Measurements from ENCODE around the gene FBLN1.
"Not testable (repeated sequence)": the region's sequence is repeated elsewhere in the genome, so short reads cannot be mapped to it uniquely, and the experiment has no call there.

The FBLN1 gene

DNA sequence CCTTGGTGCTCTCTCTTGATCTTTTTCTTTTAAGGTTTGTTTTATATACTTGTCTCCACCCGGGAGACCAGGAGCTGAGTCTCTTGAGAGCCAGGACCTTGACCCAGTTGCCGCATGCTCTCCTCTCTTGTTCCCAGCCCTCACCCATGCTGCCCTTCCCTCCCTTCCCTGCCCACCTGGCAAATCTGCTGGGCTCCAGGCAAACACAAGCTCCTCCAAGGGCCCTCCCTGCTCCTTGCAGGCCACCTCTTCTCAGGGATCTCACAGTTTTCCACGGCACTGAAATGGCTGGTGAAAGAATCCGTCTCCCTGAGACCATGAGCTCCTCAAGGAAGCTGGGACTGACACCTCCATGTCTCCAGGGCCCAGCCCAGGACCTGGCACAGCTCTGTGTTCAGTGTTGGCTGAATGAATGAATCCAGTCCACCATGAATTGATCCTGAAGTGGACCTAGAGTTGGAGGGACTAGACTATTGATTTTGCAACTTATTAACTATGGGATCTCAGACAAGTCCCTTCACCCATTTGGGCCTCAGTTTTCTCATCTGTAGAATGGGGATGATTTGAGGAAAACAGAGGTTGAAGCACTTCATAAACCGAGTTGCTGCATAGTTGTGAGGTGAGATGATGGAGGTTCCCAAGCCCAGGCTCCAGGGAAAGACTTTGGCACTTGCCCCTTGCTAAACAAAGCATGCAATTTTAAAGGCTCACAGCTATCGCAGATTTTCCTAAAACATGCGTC is 25.1 kb upstream of the FBLN1 start:
- DNase-seq, result no peak

DNA sequence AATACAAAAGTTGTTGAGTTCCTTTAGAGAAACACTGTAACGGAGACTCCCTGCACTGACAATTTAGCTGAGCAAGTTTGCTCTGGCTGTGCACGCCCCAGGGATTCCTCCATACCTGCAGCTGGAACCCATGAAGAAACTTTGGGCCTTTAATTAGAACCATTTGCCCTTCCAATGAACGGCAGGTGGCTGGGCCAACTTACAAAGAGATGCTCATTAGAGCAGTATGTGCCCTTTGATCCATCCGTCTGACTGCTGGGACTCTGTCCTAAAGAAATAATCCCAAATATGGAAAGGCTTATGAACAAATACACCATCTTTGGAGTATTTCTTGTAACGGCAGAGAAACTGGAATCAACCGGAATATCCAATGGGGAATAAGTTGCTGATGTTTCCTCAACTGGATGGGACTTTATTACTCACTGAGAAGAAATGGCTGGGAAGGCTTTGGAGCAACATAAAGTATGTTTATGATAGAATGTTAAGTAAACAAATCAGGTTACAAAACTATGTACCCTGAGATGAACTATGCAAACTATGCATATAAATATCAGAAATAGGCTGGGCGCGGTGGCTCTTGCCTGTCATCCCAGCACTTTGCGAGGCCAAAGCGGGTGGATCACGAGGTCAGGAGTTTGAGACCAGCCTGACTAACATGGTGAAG is 24.4 kb upstream of the FBLN1 start:
- DNase-seq, result no peak

DNA sequence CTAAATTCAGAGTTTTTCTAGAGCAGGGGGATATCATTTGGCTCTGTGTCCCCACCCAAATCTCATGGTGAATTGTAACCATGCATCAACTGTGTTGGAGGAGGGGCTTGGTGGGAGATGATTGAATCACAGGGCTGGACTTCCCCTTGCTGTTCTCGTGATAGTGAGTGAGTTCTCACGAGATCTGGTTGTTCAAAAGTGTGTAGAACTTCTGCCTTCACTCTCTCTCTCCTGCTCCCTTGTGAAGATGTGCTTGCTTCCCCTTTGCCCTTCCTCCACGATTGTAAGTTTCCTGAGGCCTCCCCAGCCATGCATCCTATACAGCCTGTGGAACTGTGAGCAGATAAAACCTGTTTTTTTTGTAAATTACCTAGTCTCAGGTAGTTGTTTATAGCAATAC is 22.0 kb upstream of the FBLN1 start:
- DNase-seq, result no peak

DNA sequence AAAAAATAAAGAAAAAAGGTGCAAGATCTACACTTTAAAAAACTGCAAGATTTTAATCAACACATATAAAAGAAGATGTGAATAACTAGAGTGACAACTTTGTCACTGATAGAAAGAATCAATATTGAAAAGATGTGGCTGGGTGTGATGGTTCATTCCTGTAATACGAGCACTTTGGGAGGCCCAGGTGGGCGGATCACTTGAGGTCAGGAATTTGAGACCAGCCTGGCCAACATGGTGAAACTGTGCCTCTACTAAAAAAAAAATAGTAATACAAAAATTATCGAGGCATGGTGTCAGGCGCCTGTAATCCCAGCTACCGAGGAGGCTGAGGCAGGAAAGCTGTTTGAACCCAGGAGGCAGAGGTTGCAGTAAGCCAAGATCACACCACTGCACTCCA is 21.0 kb upstream of the FBLN1 start:
- no peak for DNase-seq

DNA sequence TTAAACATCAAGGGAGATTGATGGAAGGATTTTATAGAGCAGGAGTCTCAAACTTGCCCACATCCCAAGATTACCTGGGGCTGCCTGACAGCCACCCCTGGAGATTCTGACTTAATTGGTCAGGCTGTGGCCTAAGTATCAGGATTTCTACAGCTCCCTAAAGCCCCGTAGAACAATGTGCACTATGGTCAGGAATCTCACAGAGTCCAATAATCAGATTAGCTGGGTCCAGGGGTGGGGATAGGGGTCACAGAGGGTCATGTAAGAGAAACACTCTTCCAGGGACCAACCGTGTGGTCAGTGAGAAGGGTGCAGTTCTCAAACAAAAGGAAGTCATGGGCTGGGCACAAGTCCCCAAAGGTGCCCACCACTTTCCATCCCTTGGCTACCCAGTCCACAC is 20.5 kb upstream of the FBLN1 start:
- no peak for DNase-seq

DNA sequence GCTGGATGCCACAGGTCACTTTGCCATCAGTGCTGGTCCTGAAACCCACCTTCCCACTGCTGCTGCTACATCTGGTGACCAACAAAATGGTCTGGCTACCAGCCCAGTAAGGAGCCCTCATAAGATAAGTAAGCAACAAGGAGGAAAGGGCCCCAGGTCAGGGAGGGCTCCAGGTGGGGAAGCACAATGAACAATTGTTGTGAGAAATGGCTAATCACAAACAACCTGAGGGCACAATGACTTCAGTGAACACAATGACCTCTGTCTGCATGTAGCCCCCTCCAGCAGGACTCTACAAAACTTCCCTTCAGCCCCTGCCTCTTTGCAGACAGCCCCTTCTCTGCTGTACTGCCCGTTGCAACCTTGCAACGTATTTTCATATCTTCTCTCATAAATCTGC is 19.4 kb upstream of the FBLN1 start:
- no peak for DNase-seq

DNA sequence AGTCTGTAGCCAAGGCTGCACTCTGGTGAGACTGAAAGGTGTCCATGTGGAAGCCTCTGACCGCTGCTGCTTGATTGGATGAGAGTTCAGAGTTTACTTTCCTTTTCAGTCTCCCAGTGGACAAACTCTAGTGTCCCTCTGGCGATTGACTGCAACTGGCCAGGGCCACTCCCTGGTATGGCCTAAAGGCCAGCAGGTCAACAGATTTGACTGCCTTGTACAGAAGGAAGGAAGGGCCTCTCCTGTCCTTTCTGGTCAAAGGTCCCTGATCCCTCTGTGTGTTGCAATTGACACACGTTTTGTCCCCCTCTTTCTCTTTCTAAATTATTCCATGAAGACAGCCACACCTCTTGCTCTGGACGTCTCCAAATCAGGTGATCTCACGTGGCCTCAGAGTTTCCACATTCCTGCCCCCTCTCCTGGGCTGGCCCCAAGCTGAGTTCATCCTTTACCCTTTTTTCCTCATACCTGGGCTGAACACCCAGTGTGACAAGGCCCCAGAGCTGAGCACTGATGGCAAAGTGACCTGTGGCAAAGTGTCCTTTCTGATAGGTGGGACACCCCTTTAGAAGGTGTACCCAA is 18.7 kb upstream of the FBLN1 start:
- no peak for DNase-seq

DNA sequence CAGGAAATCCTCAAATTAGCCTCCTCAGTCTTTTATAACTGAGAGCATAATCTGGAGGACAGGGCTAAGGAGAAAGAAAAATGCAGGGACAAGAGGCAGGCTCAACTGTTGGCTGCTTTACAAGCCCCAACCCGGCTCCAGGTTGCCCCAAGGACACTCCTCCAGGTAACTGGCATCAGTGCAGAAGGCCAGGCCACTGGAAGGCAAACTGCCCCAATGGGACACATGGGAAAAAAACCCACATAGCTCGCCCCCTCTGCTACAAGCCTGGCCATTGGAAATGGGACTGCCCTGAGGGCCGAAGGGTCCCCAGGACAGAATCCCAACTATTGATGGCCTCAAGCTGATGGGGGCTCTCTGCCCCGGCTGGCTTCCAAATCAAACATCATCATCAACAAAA is 17.9 kb upstream of the FBLN1 start:
- DNase-seq, result no peak

DNA sequence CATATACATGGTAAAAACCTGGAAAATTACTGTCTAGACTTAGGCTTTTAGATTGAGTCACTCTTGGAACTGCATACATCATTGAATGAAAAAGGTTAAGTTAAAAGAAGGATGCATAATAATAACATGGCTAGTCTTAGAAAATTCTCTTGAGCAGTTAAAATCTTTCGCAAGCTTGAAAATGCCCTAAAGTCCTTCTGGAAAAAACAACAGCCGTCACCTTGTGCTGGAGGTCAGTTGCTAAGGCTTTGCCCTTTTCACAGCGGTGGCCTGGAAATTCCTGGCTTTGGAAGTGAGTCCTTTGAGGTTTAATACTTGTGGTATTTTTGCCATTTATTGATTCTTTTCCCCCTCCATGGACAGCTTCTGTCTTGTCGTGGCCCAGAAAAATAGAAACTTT is 17.4 kb upstream of the FBLN1 start:
- DNase-seq, result no peak

DNA sequence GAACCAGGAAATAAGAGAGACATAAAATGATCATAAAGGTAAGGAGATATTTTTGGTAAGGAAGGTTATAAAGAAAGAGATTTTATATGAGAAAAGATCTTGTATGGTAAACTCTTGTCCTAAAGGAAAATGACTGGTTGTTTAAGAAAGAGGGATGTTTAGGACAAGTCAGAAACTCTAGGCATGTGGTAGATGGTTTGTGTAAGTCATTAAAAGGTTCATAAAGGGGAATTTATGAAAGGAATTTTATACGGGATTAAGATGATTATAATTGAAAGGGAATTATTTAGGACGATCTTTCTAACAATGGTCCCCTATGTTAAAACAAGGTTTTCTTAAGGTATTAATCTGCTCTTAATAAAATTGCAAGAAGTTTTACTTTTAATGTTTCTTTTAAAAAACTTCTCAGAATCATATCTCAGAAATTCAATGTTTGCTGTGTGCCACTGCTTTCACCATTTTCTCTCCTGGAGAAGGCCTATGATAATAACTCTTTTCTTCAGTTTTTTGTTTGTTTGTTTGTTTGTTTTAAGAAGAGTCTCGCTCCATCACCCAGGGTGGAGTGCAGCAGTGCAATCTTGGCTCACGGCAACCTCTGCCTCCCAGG is 13.8 kb upstream of the FBLN1 start:
- DNase-seq, result no peak

DNA sequence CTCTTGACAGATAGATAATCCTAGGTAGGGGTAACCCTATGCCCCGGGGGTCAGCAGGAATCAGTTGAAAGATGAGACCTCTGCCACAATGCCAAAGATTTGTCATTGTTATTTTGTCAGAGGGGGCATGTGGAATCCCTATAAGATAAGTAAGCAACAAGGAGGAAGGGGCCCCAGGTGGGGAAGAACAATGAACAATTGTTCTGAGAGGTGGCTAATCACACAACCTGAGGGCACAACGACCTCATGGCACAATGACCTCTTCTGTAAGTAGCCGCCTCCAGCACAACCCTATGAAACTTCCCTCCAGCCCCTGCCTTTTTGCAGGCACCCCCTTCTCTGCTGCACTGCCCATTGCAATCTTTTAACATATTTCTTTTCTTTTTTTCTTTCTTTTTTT is 11.8 kb upstream of the FBLN1 start:
- no peak for DNase-seq

DNA sequence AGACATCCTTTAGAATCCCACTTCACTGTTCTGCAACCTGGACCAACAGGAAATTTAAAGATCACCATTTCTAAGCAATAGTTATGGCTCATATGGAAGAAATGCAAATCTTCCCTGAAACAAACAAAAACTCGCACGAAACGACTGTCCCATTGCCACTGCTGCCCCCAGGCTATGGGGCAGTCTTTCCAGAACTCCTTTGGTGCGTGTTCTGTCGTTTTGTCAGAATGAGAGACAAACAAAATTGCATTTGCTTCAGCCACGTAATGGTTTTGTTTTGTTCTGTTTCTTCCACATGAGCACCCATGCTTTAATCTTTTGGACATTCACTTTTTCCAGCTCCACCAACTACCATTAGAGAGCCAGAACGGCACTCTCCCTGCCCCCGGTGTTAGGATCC is 10.8 kb upstream of the FBLN1 start:
- no peak for DNase-seq

DNA sequence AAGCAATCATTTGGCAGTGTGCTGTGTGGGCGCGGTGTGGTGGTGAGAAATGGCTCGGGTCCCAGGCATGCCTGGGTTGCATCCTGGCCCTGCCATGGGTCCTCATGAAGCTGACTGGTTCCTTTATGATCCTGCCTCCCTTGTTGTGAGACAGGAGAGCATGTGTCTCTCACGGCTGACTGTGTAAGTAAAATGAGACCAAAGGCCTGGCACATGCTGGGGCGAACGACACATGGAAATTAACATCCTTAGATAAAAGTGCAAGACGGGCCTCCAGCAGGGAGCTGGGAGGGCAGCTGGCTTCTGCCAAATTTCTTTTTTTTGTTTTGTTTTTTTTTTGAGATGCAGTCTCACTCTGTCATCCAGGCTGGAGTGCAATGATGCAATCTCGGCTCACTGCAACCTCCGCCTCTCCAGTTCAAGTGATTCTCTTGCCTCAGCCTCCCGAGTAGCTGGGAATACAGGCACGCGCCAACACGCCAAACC is 9.4 kb upstream of the FBLN1 start:
- no peak for DNase-seq

DNA sequence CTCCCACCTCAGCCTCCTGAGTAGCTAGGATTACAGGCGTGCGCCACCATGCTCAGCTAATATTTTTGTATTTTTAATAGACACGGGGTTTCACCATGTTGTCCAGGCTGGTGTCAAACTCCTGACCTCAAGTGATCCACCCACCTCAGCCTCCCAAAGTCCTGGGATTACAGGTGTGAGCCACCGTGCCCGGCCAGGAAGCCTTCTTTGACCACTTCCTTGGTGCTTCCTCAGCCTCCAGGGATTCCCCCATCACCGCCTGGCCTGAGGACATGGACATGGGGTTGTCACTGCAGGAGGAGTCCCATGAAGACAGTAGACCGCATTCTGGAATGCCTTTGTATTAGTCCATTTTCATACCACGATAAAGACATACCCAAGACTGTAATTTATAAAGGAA is 8.4 kb upstream of the FBLN1 start:
- not testable (repeated sequence) for DNase-seq

DNA sequence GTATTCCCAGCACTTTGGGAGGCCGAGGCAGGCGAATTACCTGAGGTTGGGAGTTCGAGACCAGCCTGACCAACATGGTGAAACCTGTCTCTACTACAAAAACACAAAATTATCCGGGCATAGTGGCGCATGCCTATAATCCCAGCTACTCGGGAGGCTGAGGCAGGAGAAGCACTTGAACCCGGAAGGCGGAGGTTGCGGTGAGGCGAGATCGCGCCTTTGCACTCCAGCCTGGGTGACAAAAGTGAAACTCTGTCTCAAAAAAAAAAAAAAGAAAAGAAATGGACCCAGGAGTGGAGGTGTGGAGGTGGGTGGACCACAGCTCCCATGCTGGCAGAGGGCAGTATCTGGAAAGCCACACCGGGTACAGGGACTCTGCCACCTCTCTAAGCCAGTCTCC is 7.1 kb upstream of the FBLN1 start:
- not testable (repeated sequence) for DNase-seq

DNA sequence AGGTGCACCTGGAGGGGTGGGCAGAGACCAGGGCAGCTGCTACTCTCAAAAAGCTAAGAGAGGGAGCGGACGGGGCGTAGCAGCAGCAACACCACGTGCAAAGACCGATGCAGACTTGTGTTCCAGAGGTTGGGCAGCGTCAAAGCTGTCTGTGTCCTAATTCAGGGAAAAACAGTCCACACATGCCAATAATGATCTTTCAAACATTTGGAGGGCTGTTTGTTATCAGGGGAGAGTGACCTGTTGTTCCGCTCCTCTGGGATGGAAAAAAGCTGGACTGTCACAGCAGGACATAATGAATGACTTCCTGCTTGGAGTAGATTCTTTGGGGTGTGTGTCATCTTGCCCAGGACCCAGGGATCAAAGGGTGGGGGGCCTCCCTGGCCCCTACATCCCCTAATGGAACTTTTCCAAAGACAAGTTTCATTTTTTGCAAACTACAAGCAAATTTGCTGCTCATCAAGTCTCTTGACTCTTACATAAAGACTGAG is 6.2 kb upstream of the FBLN1 start:
- no peak for DNase-seq

DNA sequence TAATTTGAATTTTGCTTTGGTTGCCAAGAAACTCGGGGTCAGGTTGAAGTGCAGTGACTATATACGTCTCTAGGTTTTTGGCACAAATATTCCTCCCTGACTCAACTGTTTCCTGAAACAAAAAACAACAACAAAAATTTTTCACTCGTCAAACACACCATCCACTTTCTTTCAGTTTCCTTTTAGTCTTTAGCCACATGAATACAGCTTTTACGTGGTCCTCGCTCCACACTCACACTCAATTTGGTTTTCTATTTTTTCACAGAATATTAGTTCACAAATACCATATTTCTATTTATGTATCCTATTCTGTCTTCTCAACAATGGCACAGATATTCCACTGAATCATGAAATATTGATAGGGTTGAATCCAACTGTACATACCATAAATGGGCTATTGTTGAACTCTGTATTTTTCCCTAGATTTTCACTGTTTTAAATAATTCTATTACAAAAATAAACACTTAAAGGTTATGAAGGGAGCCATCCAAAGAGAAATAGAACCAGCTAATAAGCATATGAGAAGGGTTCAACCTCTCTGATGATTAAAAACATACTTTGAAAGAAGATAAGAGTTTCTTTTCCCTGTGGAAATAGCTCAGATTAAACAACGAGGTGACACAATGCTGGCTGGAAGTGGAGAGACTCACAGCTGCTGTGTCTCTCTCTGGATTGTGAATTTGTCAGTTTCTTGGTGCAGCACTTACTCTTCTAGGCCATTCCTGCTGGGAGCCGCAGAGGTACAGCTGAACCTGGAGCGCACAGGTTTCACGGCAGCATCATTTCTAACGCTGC is 5.1 kb upstream of the FBLN1 start:
- DNase-seq, result no peak

DNA sequence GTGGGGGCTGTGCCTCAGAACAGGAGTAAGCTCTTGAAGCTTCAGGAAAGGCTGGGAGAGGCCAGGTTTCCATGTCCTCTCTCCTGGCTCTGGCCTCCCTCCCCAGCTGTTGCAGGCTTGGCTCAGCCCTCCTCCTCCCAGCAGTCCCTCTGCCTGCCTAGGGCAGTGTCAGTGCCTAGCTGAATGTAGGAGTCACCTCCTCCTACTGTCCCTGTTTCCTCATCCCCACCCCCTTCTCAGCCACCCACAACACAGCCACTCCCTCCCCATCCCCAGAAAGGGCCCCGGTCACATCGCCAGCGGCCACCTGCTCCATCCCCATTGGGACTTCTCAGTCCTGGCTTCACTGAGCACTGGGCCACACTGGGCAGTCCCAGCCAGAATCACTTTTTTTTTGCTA is 2.9 kb upstream of the FBLN1 start:
- DNase-seq, result no peak

DNA sequence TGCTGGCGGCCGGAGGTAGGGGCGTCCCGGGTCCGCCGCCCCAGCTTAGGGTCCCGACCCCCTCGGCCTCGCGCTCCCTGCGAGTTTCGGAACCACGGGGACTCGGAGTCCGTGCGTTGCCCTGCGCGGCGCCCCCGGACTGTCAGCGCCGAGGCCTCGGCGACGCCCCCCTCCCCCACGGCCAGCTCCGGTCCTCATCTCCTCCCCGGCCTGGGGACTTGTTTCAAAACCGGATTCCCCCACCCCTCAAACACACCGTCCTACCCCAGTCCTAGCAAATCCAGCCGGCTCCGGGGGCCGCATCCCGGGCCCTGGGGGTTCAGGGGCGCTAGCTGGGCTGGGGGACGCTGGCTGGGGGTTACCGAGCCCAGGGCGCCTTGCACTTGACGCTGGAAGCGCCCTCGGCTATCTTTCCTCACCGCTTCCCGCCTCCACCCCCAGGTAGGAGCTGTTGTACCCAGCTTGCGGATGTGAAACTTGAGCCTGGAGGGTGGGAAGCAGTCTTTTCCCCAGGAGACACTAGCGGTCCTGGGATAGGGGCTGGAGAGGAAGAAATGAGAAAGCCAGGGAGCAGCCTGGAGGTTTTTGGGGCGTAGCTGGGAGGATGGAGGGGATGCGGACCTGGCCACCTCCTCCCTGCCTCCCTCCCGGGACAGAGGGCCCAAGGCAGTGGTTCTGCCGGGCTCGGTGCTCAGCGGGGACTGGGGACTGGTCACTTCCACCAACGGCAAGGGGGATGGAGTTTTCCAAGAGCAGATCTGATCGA is 550 bp downstream of the FBLN1 start:
- peak in 2 of 3 experiments; percentile 26 to 32 for DNase-seq

DNA sequence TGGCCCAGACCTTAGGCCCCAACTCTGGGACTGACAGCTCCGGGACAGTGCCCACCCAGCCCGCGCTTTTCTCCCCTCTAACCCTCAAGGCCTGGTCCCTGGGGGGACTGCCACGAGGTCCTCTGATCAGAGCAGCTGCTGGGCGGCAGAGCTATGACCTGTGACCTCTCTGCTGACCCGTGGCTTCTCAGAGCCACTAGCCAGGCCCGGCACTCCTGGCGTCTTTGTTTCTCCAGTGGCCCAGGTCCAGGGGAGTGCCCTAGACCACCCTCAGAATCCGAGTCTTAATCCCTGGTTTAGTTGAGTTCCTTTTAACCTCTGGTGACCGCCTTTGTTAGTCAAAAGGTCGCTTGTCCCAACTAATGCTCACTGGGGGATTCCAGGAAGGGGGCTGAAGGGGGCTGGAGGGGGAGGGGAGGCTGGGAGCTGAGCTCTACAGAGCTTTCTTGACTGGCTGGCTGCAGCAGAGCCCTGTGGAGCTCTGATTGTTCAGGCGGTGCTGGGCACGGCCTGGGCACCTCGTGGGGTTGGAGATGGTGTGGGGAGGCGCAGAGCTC is 1.2 kb downstream of the FBLN1 start:
- DNase-seq, result no peak

Data from NCI-H1417 (cell line).